ENCODE measurements around the gene FGA.

The FGA gene

DNA sequence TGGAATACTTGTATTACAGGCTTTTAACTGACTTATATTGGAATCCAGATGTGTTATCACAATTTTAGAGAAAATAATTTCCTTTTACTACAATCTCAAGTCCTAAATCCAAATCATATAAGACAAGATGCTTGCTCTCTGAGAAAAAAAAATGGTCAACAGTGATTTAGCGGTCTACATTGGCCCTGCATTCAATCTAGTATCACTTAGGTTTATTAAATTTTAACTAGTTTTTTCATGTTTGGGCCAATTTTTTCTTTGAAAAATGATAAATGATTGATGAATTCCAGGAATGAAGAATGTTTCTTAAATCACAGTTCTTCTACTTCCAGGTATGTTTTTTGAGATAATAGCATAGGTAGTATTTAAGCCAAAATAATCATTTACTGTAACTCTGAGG lies 24.7 kb upstream of the FGA start:
- TF ChIP-seq, protein P1, sequence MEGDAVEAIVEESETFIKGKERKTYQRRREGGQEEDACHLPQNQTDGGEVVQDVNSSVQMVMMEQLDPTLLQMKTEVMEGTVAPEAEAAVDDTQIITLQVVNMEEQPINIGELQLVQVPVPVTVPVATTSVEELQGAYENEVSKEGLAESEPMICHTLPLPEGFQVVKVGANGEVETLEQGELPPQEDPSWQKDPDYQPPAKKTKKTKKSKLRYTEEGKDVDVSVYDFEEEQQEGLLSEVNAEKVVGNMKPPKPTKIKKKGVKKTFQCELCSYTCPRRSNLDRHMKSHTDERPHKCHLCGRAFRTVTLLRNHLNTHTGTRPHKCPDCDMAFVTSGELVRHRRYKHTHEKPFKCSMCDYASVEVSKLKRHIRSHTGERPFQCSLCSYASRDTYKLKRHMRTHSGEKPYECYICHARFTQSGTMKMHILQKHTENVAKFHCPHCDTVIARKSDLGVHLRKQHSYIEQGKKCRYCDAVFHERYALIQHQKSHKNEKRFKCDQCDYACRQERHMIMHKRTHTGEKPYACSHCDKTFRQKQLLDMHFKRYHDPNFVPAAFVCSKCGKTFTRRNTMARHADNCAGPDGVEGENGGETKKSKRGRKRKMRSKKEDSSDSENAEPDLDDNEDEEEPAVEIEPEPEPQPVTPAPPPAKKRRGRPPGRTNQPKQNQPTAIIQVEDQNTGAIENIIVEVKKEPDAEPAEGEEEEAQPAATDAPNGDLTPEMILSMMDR (conservative IDR thresholded peaks at IDR 0.05; ENCODE audit: low read depth, low read length): no peak
- H3K4me3 ChIP-seq (ENCODE audit: low read length): no peak overlapping the region
- no peak for DNase-seq (ENCODE audit: low read depth)

DNA sequence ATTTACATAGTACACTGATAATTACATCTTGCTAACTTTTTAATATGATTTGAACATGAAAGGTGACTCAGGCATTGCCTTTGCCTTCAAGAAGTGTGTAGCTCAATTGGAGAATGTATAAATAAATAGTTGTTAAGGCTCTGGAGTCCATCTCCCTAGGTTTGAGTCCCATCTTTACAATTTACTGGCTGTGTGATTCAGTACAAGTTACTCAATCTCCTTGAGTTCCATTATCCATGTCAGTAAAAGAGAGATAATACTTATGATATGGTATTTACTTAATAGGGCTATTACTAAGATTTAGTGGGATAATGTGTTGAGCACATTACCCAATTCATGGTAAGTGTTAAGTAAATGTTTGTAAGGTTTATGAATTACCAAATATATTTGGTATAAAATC lies 23.8 kb upstream of the FGA start:
- no peak overlapping the region for H3K4me3 ChIP-seq (ENCODE audit: low read length)
- DNase-seq (ENCODE audit: low read depth): no peak
- TF ChIP-seq, protein P1 (conservative IDR thresholded peaks at IDR 0.05; ENCODE audit: low read depth, low read length): no peak

DNA sequence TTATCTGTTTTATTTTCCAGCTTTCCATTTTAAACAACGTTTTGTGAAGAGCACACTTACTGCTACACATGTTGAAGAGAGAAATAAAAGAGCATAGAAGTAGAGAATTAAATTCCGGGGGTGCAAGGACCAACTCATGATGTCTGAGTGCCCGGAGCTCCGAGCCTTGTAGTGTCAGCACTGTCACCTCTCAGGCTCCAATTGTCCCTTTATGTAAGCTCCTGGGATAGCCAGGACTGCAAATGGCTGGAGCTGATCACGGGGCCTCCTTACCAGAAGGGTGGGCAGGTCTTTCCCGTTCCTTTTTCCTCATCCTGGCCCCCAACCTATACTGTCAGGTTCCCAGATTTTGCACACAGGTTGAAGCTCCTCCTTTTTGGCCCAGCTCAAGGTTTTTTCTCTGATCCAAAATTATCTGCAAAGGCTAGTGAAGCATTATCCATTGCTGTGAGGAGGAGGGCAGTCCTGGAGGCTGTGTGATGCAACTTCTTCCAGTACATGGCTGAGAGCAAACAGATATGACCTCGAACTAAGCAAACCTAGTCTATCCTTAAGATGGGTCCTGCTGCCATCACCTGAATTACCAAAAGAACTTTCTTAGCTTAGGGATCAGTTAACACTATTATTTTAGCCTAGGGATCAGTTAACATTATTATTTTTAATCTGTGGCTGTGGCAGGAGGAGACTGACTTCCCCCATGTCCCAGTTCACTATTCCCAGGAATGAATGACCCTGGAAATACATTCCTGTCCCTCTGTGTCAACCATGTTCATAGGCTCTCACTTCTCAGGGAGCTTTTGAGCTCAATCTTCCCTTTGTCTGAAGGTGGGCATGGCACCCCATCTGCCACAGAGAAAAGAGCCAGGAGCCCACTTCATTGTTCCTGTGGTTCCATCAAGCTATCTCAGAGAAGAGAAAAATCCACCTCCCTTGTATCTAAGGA lies 22.2 kb upstream of the FGA start, which contains the start of gene FGG:
TSS of gene FGG (minus strand) at position 185 of the 943 bp plus-strand sequence. CDS start at position 138, 47 bp downstream.
- TF ChIP-seq, protein P1 (conservative IDR thresholded peaks at IDR 0.05; ENCODE audit: low read depth, low read length): no peak
- H3K4me3 ChIP-seq (ENCODE audit: low read length): no peak within 1 kb of the TSS
- DNase-seq (ENCODE audit: low read depth): no peak

DNA sequence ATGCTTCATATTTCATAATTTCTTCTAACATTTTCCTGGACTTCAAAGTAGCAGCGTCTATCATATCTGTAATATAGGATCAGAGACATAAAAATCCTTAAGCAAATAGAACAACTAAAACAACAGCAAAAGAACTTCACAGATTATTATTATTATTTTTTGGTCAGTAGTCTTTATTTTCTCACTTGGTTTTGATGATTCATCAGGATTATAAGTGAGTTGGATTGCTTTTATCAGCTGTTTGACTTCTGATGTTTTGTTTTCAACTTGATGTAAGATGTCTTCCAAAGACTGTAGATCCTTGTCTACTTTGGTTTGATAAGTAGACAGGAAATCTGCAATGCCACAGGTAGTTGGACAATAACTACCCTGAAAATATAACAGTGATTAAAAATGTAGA lies 21.3 kb upstream of the FGA start:
- DNase-seq (ENCODE audit: low read depth): no peak
- TF ChIP-seq, protein P1 (conservative IDR thresholded peaks at IDR 0.05; ENCODE audit: low read depth, low read length): no peak
- H3K4me3 ChIP-seq (ENCODE audit: low read length): no peak overlapping the region

DNA sequence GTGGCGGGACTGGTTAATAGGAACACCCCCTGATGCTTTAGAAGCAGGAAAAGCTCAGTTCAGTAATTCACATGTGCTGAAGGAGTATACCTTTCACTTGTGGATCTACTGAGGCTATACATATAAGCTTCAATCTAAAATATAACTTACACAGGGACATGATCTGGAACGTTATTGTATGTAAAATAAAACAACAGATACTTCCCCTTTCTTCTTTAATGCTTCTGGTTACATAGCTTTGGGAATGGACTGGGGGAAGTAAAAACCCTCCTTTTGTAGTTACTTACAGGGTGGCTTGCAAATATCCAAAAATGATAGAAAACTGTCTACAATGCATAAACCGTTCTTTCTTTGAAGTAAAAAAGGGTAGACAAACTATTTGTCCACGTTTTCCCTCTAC lies 20.0 kb upstream of the FGA start:
- H3K4me3 ChIP-seq (ENCODE audit: low read length): no peak overlapping the region
- TF ChIP-seq, protein P1 (conservative IDR thresholded peaks at IDR 0.05; ENCODE audit: low read depth, low read length): no peak
- DNase-seq (ENCODE audit: low read depth): no peak

DNA sequence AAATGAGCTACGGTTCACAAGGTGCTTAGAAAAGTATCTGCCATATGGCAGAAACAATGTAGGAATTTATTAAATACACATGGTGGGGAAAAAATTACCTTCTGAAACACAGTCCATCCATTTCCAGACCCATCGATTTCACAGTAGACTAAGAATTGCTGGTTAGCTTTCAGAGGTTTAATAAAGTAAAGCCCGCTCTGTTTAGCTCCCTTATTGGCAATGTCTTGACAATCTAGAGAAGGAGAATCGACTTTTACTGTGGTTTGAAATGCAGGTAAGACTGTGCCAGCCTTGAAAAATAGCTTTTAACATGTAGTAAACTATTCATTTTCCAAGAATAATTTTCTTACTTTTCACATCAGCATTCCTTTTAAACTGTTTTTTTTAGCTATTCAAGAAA lies 19.0 kb upstream of the FGA start:
- no peak overlapping the region for H3K4me3 ChIP-seq (ENCODE audit: low read length)
- DNase-seq (ENCODE audit: low read depth): no peak
- TF ChIP-seq, protein P1 (conservative IDR thresholded peaks at IDR 0.05; ENCODE audit: low read depth, low read length): no peak
